Measurements from ENCODE around the gene ZC3H6.
"Not testable (repeated sequence)": the region's sequence is repeated elsewhere in the genome, so short reads cannot be mapped to it uniquely, and the experiment has no call there.

ZC3H6 gene

GRCh38 chr2:112332123-112332696, 56.8 kb downstream of the ZC3H6 start:
- DNase-seq, result no peak

GRCh38 chr2:112335600-112335999, 60.2 kb downstream of the ZC3H6 start:
- DNase-seq, result no peak

GRCh38 chr2:112339986-112340385, 64.6 kb downstream of the ZC3H6 start:
- DNase-seq, result no peak

- no peak for DNase-seq
These were observed 65.3 kb downstream of the ZC3H6 start for GRCh38 chr2:112340475-112341267.

- no peak for DNase-seq
These were observed 66.7 kb downstream of the ZC3H6 start for GRCh38 chr2:112342067-112342550.

GRCh38 chr2:112343827-112344585, 68.6 kb downstream of the ZC3H6 start:
- no peak for DNase-seq

- no peak for DNase-seq
These were observed 69.9 kb downstream of the ZC3H6 start for GRCh38 chr2:112345030-112346027.

- not testable (repeated sequence) for DNase-seq
These were observed 76.9 kb downstream of the ZC3H6 start for GRCh38 chr2:112352292-112352691.

- not testable (repeated sequence) for DNase-seq
These were observed 77.6 kb downstream of the ZC3H6 start for GRCh38 chr2:112352809-112353603.

GRCh38 chr2:112354335-112354734, 78.9 kb downstream of the ZC3H6 start:
- DNase-seq, result not testable (repeated sequence)

- not testable (repeated sequence) for DNase-seq
These were observed 84.7 kb downstream of the ZC3H6 start for GRCh38 chr2:112360055-112360454.
